DMS153 treated with DMSO at 0.1 percent for 48 hours (cell line): ENCODE measurements around the gene FCER2.
"Not testable (repeated sequence)": the region's sequence is repeated elsewhere in the genome, so short reads cannot be mapped to it uniquely, and the experiment has no call there.

Experiments used
- DNase-seq: peaks from one replicate; lab custom pipeline; 2025; ENCODE audit not compliant: unreplicated experiment; lab: John Stamatoyannopoulos, UW

The FCER2 gene

GRCh38 chr19:7650148-7650547, 51.8 kb downstream of the FCER2 start:
- DNase-seq = no peak

GRCh38 chr19:7648265-7649014, 53.5 kb downstream of the FCER2 start:
- DNase-seq = no peak

GRCh38 chr19:7647156-7647555, 54.8 kb downstream of the FCER2 start:
- no peak for DNase-seq

GRCh38 chr19:7646426-7646700, 55.6 kb downstream of the FCER2 start:
- DNase-seq = no peak

GRCh38 chr19:7645656-7646425, 56.1 kb downstream of the FCER2 start:
- DNase-seq = no peak

GRCh38 chr19:7645163-7645562, 56.8 kb downstream of the FCER2 start:
- no peak for DNase-seq

- DNase-seq = no peak
These were observed 57.4 kb downstream of the FCER2 start for GRCh38 chr19:7644550-7644877.

- DNase-seq = not testable (repeated sequence)
These were observed 58.0 kb downstream of the FCER2 start for GRCh38 chr19:7643629-7644549.

- DNase-seq = no peak
These were observed 58.9 kb downstream of the FCER2 start for GRCh38 chr19:7643031-7643415.

- DNase-seq = no peak
These were observed 59.5 kb downstream of the FCER2 start for GRCh38 chr19:7642295-7643030.

- no peak for DNase-seq
These were observed 60.3 kb downstream of the FCER2 start for GRCh38 chr19:7641290-7642276.

- DNase-seq = no peak
These were observed 61.1 kb downstream of the FCER2 start for GRCh38 chr19:7640803-7641202.

GRCh38 chr19:7639863-7640348, 62.0 kb downstream of the FCER2 start:
- no peak for DNase-seq

GRCh38 chr19:7638802-7639465, 63.0 kb downstream of the FCER2 start:
- no peak for DNase-seq
